HL-60 (cell line): ENCODE results near the gene MOV10L1.

Source experiments
- DNase-seq, 2 experiments: peaks; one replicate each; pipeline ENCODE4 v3.0.0-alpha.2; 2010 to 2020; ENCODE audit warnings: low read depth in 1 of 2, low spot score in 1 of 2
- H3K27ac ChIP-seq: fragments of 250-450 bp; sonication (Bioruptor Pico); replicated peaks from 2 replicates; pipeline ENCODE4 v1.5.1; 2020; ENCODE audit warnings: mild to moderate bottlenecking, moderate library complexity
- H3K27me3 ChIP-seq: fragments of 250-450 bp; sonication (Bioruptor Pico); 2 replicates; pipeline ENCODE4 v1.5.1; 2021; ENCODE audit warnings: mild to moderate bottlenecking, moderate library complexity; ENCODE audit not compliant: insufficient read depth, poor library complexity, severe bottlenecking
- H3K4me3 ChIP-seq: replicated peaks from 2 replicates; pipeline ENCODE4 v1.5.1; 2011; ENCODE audit warnings: mild to moderate bottlenecking, control low read depth, low read length; ENCODE audit not compliant: insufficient read depth
- GABPA ChIP-seq: IDR thresholded peaks from 2 replicates; pipeline ENCODE4 v1.6.1; 2012; ENCODE audit warnings: low read depth
- POLR2AphosphoS5 ChIP-seq: IDR thresholded peaks from 2 replicates; pipeline ENCODE4 v1.6.1; 2012; ENCODE audit warnings: low read depth
- SPI1 ChIP-seq: IDR thresholded peaks from 2 replicates; pipeline ENCODE4 v1.6.1; 2012; ENCODE audit warnings: low read depth, mild to moderate bottlenecking, borderline replicate concordance
- TF ChIP-seq, protein P1 (sequence below): IDR thresholded peaks from one replicate; pipeline ENCODE4 v1.5.1; 2011; ENCODE audit warnings: low read length, control low read depth, inconsistent platforms; ENCODE audit not compliant: insufficient read depth
- TF ChIP-seq, protein P2 (sequence below): IDR thresholded peaks from 2 replicates; pipeline ENCODE4 v1.6.1; 2012; ENCODE audit warnings: low read depth; ENCODE audit not compliant: insufficient replicate concordance

MOV10L1 gene

DNA sequence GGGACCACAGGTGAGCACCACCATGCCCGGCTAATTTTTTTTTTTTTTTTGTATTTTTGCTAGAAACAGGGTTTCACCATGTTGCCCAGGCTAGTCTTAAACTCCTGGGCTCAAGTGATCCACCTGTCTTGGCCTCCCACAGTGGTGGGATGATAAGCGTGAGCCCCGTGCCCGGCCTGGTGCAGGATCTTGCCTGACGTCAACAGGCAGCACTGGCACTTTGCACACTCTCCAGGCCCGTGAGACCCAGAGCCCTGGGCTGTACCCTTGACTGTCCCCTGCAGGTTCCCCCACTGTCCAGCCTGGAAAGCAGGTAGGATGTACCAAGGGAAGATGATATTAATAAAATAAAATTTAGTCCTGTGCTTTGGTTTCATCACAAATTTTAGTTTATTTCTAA, 51.7 kb downstream of the MOV10L1 start:
- H3K27ac ChIP-seq: no peak overlapping the region
- no peaks in the 10 kb centered on the region for H3K27me3 ChIP-seq
- TF ChIP-seq, protein P1, sequence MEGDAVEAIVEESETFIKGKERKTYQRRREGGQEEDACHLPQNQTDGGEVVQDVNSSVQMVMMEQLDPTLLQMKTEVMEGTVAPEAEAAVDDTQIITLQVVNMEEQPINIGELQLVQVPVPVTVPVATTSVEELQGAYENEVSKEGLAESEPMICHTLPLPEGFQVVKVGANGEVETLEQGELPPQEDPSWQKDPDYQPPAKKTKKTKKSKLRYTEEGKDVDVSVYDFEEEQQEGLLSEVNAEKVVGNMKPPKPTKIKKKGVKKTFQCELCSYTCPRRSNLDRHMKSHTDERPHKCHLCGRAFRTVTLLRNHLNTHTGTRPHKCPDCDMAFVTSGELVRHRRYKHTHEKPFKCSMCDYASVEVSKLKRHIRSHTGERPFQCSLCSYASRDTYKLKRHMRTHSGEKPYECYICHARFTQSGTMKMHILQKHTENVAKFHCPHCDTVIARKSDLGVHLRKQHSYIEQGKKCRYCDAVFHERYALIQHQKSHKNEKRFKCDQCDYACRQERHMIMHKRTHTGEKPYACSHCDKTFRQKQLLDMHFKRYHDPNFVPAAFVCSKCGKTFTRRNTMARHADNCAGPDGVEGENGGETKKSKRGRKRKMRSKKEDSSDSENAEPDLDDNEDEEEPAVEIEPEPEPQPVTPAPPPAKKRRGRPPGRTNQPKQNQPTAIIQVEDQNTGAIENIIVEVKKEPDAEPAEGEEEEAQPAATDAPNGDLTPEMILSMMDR: no peak
- no peak for TF ChIP-seq GABPA
- TF ChIP-seq SPI1: no peak
- TF ChIP-seq, protein P2, sequence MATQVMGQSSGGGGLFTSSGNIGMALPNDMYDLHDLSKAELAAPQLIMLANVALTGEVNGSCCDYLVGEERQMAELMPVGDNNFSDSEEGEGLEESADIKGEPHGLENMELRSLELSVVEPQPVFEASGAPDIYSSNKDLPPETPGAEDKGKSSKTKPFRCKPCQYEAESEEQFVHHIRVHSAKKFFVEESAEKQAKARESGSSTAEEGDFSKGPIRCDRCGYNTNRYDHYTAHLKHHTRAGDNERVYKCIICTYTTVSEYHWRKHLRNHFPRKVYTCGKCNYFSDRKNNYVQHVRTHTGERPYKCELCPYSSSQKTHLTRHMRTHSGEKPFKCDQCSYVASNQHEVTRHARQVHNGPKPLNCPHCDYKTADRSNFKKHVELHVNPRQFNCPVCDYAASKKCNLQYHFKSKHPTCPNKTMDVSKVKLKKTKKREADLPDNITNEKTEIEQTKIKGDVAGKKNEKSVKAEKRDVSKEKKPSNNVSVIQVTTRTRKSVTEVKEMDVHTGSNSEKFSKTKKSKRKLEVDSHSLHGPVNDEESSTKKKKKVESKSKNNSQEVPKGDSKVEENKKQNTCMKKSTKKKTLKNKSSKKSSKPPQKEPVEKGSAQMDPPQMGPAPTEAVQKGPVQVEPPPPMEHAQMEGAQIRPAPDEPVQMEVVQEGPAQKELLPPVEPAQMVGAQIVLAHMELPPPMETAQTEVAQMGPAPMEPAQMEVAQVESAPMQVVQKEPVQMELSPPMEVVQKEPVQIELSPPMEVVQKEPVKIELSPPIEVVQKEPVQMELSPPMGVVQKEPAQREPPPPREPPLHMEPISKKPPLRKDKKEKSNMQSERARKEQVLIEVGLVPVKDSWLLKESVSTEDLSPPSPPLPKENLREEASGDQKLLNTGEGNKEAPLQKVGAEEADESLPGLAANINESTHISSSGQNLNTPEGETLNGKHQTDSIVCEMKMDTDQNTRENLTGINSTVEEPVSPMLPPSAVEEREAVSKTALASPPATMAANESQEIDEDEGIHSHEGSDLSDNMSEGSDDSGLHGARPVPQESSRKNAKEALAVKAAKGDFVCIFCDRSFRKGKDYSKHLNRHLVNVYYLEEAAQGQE: no peak
- no peak for TF ChIP-seq POLR2AphosphoS5
- DNase-seq: no peak
- H3K4me3 ChIP-seq: no peak overlapping the region

DNA sequence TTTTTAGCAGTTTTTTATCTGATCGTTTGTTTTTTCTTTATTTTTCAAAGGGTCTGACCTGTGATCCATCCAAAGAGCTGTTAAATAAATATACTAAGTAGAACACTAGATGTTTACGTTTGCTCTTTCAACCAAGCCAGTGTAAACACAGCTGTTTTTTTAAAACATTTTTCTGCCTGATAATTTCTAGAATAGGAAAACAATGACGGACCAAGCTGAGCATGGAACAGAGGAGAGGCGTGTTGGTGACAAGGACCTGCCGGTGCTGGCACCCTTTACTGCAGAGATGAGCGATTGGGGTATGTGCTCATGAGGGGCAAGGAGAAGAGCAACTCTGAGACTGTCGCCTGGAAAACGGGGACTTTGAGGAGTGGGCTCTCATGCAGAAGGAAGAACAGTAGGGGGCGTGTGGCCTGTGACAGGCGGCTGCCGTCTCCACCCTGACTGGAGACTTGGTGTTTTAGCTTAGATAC, 52.1 kb downstream of the MOV10L1 start:
- TF ChIP-seq SPI1 (no peak), GABPA (no peak), POLR2AphosphoS5 (no peak)
- TF ChIP-seq, protein P2: no peak
- TF ChIP-seq, protein P1: no peak
- Histone ChIP-seq H3K27ac (no peak overlapping the region; the same call in 1 of the 2 replicates), H3K4me3 (no peak overlapping the region), H3K27me3 (no peaks in the 10 kb centered on the region)
- DNase-seq: no peak

DNA sequence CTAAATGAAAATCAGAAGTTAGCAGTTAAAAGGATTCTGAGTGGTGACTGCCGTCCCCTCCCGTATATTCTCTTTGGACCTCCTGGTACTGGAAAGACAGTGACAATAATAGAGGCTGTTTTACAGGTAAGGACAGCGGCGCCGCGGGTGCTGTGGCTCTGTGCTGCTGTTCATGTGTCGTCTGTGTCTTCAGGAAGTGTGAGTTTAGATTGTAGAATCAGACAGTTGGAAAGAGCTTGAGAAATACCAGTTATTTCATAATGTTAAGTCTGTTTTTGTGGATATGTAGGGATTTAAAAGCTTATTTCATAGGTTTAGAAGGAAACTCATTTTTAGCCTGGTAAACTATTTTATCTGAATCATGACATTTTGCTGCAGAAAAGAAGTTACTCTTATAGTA, 53.3 kb downstream of the MOV10L1 start:
- H3K27me3 ChIP-seq: no peaks in the 10 kb centered on the region
- DNase-seq: peak in 1 of 2 experiments; percentile 50
- H3K27ac ChIP-seq: peak overlapping the region; percentile 50
- H3K4me3 ChIP-seq: no peak overlapping the region
- TF ChIP-seq SPI1: no peak
- TF ChIP-seq, protein P1: no peak
- TF ChIP-seq, protein P2: peak; percentile 17
- no peak for TF ChIP-seq GABPA
- TF ChIP-seq POLR2AphosphoS5: no peak
